Tibial artery (tissue), 4 donors: Measurements from ENCODE around the gene FBH1.

ENCODE experiments used
- DNase-seq, 2 donors: peaks; one replicate each; pipeline ENCODE4 v3.0.0-alpha.2; 2019
- H3K27ac ChIP-seq, 2 donors: fragments of 200-600 bp; sonication (generic) in 1 of 2; 1 replicate in 1 of 2; 2 replicates in 1 of 2; pipeline ENCODE4 v1.5.1; 2018 to 2019; ENCODE audit warnings: mild to moderate bottlenecking in 1 of 2
- H3K27me3 ChIP-seq, 2 donors: fragments of 200-600 bp; sonication (generic) in 1 of 2; one replicate each; pipeline versions ENCODE4 v1.5.1 to v1.6.0; 2016 to 2019
- H3K36me3 ChIP-seq, 3 donors: fragments of 200-600 bp; sonication (generic) in 2 of 3; one replicate each; pipeline ENCODE4 v1.5.1; 2016 to 2019; ENCODE audit warnings: mild to moderate bottlenecking in 2 of 3
- H3K4me1 ChIP-seq, 4 donors: fragments of 200-600 bp; sonication (generic) in 2 of 4; 1 replicate in 3 of 4; 2 replicates in 1 of 4; pipeline ENCODE4 v1.5.1; 2016 to 2019
- H3K4me3 ChIP-seq, 2 donors: fragments of 200-600 bp; sonication (generic) in 1 of 2; 1 replicate in 1 of 2; 2 replicates in 1 of 2; pipeline ENCODE4 v1.5.1; 2018 to 2019; ENCODE audit warnings: mild to moderate bottlenecking in 2 of 2
- H3K9me3 ChIP-seq, 3 donors: fragments of 200-600 bp; sonication (generic) in 1 of 3; one replicate each; pipeline ENCODE4 v1.5.1; 2016 to 2019
- CTCF ChIP-seq, 2 experiments: fragments of 200-600 bp in 1 of 2; fragments of 450-650 bp in 1 of 2; IDR thresholded peaks; one replicate each; pipeline ENCODE4 v1.5.1; 2017 to 2019; ENCODE audit warnings: antibody characterized with exemption in 2 of 2, mild to moderate bottlenecking in 1 of 2, moderate library complexity in 1 of 2
- intact Hi-C: fragments of 100-400 bp; cut with DNase I; formaldehyde crosslinking; loops from one replicate; pipeline ENCODE4 v1.15.0; 2023; ENCODE audit warnings: low total_unique reads

FBH1 gene

GRCh38 chr10:5913736-5914135, 23.7 kb downstream of the FBH1 start:
- TF ChIP-seq CTCF (IDR thresholded peaks at IDR 0.05), result no peak
- no peaks in the 10 kb centered on the region for H3K4me1 ChIP-seq
- H3K27me3 ChIP-seq, result no peaks in the 10 kb centered on the region
- intact Hi-C loops, result no loop called here
- no peak overlapping the region for H3K4me3 ChIP-seq
- H3K36me3 ChIP-seq, result peaks cover 92 to 100% (median 98%) of the 10 kb centered on the region in 3 donors
- no peak for DNase-seq
- no peak overlapping the region for H3K27ac ChIP-seq
- H3K9me3 ChIP-seq, result no peaks in the 10 kb centered on the region

- DNase-seq, result peak in 1 of 2 donors; percentile 48
- intact Hi-C loops, result no loop called here
- no peak overlapping the region for H3K4me3 ChIP-seq
- H3K4me1 ChIP-seq, result no peaks in the 10 kb centered on the region
- peaks cover 91 to 100% (median 98%) of the 10 kb centered on the region in 3 donors for H3K36me3 ChIP-seq
- no peak overlapping the region for H3K27ac ChIP-seq
- no peak for TF ChIP-seq CTCF (IDR thresholded peaks at IDR 0.05)
- no peaks in the 10 kb centered on the region for H3K9me3 ChIP-seq
- no peaks in the 10 kb centered on the region for H3K27me3 ChIP-seq
Observed at GRCh38 chr10:5915451-5915850, 25.4 kb downstream of the FBH1 start.

- Histone ChIP-seq H3K27ac (no peak overlapping the region), H3K36me3 (peaks cover 86 to 100% (median 97%) of the 10 kb centered on the region in 3 donors), H3K27me3 (no peaks in the 10 kb centered on the region), H3K9me3 (no peaks in the 10 kb centered on the region), H3K4me3 (no peak overlapping the region), H3K4me1 (no peaks in the 10 kb centered on the region)
- peak in 1 of 2 donors; percentile 37 for DNase-seq
- intact Hi-C loops, result no loop called here
- TF ChIP-seq CTCF (IDR thresholded peaks at IDR 0.05), result no peak
Observed at GRCh38 chr10:5917305-5917704, 27.3 kb downstream of the FBH1 start.

- H3K36me3 ChIP-seq, result peaks cover 74 to 100% (median 97%) of the 10 kb centered on the region in 3 donors
- H3K27me3 ChIP-seq, result no peaks in the 10 kb centered on the region
- no peak for DNase-seq
- TF ChIP-seq CTCF (IDR thresholded peaks at IDR 0.05), result no peak
- no peak overlapping the region for H3K4me3 ChIP-seq
- H3K9me3 ChIP-seq, result no peaks in the 10 kb centered on the region
- intact Hi-C loops, result no loop called here
- no peaks in the 10 kb centered on the region for H3K4me1 ChIP-seq
- no peak overlapping the region for H3K27ac ChIP-seq
Observed at GRCh38 chr10:5918763-5919162, 28.7 kb downstream of the FBH1 start.

- no peaks in the 10 kb centered on the region for H3K27me3 ChIP-seq
- H3K27ac ChIP-seq, result no peak overlapping the region
- intact Hi-C loops, result no loop called here
- TF ChIP-seq CTCF (IDR thresholded peaks at IDR 0.05), result no peak
- no peak for DNase-seq
- H3K9me3 ChIP-seq, result no peaks in the 10 kb centered on the region
- no peaks in the 10 kb centered on the region for H3K4me1 ChIP-seq
- H3K36me3 ChIP-seq, result peaks cover 74 to 100% (median 97%) of the 10 kb centered on the region in 3 donors
- H3K4me3 ChIP-seq, result no peak overlapping the region
Observed at GRCh38 chr10:5919568-5919967, 29.5 kb downstream of the FBH1 start.

- no peak for TF ChIP-seq CTCF (IDR thresholded peaks at IDR 0.05)
- Histone ChIP-seq H3K4me1 (peaks cover 0 to 1% (median 0%) of the 10 kb centered on the region in 4 donors), H3K9me3 (no peaks in the 10 kb centered on the region), H3K4me3 (no peak overlapping the region), H3K36me3 (peaks cover 69 to 100% (median 95%) of the 10 kb centered on the region in 3 donors), H3K27me3 (no peaks in the 10 kb centered on the region), H3K27ac (no peak overlapping the region)
- intact Hi-C loops, result no loop called here
- DNase-seq, result no peak
Observed at GRCh38 chr10:5921746-5922145, 31.7 kb downstream of the FBH1 start.
